CD4-positive, alpha-beta T cell treated with Interleukin-15 for 1 hour (primary cell): ENCODE data around the gene GORASP2.
"Not testable (repeated sequence)": the region's sequence is repeated elsewhere in the genome, so short reads cannot be mapped to it uniquely, and the experiment has no call there.

Experiments
- DNase-seq: peaks from one replicate; pipeline ENCODE4 v3.0.0-alpha.2; 2020

Gene GORASP2

DNA sequence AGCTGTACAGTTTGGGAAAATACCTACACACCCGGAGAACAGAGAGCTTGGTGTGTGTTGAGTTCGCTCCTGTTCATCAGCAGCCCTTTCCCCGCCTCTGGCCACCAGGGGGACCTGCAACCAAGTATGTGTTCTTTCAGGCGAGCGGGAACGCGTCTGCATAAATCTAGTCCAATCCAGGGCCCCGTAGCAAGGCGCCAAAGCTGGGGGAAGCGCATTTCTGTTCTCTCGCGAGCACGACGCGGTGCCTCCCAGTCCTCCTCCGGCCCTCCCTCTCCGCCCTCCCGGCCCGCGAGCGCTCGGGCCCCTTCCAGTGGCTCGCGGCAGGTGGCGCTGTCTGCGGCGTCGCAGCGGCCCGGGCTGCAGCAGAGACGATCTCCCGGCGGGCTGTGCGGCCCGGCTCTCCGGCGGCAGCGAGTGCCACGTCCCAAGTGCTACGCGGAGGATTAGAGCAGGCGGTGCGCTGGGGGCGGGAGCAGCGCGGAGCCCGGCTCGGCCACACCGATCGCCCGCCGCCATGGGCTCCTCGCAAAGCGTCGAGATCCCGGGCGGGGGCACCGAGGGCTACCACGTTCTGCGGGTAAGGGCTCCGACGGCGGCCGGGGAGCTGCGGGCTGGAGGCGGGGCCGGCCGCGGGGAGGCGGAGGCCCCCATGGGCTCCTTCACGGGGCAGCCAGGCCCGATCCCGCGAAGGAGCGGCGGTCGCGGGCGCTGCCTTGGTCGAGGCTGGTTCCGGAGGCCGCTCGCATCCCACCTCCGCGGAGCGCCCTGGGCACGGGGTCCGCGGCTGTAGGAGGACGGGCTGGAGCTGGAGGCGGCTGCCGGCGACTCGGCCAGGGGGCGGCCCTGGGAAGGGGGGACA lies at the start of gene GORASP2:
GORASP2 (plus strand) TSS at position 430 of the 862 bp plus-strand sequence; CDS start at position 518, 88 bp downstream.
- peak; percentile 99 for DNase-seq

- DNase-seq: no peak
Measured at GRCh38 chr2:170881840-170882239, 47.2 kb upstream of the GORASP2 start.

DNA sequence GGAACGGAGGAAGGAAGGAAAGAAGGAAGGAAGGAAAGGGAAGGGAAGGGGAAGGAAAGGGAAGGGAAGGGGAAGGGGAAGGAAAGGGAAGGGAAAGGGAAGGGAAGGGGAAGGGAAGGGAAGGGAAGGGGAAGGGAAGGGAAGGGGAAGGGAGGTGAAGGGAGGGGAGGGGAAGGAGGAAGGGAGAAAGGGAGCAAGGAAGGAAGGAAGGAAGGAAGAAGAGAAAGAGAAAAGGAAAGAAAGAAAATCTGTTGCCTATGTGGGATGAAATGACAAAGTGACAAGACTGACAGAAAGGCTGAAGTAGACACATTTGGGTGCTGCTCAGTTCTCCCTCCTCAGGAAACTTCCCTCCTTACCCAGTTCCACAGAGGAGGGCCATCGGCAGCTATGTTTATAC lies 46.3 kb upstream of the GORASP2 start:
- no peak for DNase-seq

DNA sequence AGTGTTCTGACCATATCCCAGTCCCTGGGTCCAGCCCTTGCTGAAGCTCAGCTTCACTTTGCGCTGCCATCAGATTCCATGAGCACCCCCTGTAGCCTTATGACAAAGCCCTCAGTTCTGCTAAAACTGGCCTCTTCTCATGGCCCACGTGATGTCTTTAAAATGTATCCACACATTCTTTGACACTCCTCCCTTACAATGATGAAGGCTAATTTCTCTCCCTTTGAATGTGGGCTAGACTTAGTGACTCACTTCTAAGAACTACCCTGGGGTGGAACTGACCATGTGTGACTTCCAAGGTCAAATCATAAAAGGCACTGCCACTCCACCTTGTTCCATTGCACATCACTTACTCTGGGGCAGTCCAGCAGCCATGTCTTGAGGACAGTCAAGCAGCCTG lies 45.4 kb upstream of the GORASP2 start:
- DNase-seq: no peak

DNA sequence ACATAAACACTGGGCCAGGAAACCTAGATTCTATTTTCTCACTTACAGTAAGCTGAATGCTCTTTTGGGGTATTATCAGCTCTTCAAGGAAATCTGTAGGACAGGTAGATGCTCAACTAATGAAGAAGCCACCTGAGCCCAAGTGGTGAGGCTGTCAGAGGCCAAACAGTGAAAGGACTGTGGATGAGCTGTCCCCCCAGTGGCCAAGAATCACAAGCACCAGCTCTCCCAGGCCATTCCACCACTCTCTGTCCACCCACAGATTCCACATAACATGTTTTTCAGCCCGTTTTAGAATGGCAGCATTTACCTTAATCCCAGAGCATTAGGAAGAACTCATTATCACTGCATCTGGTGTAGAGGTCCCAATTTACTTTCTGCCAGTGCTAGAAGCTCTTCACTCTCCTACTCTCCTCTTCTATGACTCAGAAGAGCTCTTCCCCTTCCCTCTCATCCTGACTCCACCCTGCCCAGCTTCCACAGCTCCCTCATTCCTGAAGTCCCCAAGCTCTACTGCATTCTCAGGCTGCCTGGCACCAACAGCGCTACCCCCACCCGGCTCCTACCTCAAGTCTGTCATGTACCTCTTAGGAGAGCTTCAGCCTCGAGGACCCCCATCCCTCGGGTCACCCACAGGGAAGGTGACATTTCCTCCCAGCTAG lies 43.8 kb upstream of the GORASP2 start:
- no peak for DNase-seq

- no peak for DNase-seq
Measured at GRCh38 chr2:170886386-170886785, 42.7 kb upstream of the GORASP2 start.

DNA sequence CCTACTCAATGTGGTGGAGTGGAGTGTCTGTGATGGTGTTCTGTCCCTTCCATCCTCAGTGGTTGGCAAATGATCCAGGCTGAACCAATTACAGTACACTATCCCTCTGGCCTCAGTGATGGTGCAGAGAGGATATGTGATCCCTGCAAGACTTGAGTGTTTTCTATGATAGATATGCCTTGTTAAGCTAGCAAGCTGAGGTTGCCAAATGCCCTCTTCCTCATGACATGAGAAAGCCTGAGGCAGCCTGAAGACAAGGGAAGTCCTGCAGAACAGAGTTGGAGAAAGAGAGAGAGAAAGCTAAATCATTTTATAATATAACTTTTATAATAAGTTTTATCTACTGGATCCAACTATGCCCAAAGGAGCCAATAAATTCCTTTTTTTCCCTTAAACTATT lies 41.6 kb upstream of the GORASP2 start:
- DNase-seq: no peak

GRCh38 chr2:170887896-170888295 lies 41.2 kb upstream of the GORASP2 start:
- no peak for DNase-seq

DNA sequence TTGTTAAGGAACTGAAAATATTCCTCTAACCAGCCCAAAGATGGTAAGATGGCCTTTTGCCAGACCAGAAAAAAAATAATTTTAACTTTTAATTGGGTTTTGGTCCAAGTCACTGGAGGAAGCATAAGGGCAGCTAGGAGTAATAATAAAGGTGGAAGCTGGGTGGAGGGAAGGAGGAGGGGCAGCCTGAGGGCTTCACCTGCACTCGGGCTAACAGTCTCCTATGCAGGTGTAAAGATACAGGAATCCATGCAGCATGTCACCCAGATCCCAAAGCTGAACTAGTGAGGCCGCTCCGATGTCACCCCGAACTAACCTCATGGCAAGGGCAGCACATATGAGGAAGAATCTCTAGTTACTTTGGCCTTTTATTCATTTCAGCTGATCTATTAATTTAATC lies 37.2 kb upstream of the GORASP2 start:
- DNase-seq: no peak

DNA sequence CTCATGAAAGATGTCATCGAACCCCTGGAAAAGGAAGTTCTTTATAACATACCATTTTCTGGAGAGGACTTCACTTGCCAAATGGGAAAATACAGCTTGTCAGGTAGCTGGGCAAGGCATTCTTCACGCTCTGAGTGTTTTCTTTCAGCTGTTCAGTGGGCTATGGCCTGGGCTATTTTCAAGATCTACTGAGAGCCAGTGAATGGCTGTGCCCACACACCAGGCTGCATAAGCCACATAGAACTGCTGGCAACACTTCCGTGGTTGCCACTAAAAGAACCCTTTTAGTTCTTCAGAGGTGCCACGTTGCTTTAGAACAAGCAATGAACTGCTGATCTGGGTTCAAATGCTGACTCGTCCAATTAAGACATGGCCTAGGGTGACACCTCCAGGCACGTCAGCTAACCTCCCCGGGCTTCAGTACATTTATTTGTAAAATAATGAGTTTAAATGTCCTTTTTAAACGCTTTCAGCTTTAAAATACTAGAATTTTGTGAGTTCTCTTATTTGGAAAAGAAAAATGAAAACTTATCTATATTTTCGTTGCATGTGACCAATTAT lies 36.6 kb upstream of the GORASP2 start:
- no peak for DNase-seq

GRCh38 chr2:170895023-170895757 lies 33.9 kb upstream of the GORASP2 start:
- no peak for DNase-seq

- no peak for DNase-seq
Measured at GRCh38 chr2:170896622-170897021, 32.4 kb upstream of the GORASP2 start.

- DNase-seq: no peak
Measured at GRCh38 chr2:170897108-170897507, 31.9 kb upstream of the GORASP2 start.

GRCh38 chr2:170905864-170906263 lies 23.2 kb upstream of the GORASP2 start:
- DNase-seq: no peak

GRCh38 chr2:170911314-170911889 lies 17.7 kb upstream of the GORASP2 start:
- DNase-seq: no peak

DNA sequence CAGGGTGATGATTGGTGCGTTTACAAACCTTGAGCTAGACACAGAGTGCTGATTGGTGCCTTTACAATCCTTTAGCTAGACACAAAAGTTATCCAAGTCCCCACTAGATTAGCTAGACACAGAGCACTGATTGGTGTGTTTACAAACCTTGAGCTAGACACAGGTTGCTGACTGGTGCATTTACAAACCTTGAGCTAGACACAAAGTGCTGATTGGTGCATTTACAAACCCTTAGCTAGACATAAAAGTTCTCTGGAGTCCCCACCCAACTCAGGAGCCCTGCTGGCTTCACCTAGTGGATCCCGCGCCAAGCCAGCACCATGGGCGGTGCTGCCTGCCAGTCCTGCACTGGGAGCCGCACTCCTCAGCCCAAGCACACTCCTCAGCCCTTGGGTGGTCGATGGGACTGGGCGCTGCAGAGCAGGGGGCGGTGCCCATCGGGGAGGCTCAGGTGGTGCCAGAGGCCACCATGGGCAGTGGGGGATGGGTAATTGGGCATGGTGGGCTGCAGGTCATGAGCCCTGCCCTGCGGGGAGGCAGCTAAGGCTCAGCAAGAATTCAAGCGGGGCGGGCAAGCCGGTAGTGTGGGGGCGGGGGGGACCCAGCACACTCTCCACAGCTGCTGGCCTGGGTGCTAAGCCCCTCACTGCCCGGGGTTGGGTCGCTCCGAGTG lies 13.9 kb upstream of the GORASP2 start:
- DNase-seq: not testable (repeated sequence)

DNA sequence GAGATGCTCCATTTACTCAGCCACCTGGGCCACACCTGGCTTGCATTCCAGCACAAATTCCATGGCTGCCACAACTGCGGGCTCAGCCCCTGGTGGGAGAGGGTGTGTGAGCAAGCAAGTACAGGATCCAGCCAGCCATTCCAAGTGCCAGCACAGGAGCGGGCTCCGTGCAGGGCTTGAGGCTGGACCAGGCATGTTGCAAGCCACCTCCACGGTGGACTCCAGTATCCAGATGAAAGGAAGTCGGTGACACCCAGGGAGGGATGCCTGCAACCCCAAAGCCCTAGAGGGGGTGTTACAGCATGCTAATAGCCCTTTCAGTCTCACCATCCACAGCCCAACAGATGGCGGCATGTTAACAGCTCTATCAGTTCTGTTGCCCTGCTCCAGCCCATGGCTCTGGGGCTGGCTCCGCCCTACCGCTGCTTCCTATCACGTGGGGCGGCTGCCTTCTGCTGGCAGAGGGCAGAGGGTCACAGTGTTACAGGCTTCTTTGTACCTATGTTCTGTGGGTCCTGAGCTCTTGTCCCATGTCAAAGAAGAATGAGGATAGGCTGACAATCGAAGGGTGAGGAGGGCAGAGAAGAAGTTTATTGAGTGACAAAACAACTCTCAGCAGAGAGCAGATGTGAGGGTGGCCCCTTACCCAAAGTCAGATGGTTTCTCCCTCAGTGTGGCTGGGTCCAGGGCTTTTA lies 11.7 kb upstream of the GORASP2 start:
- DNase-seq: no peak

GRCh38 chr2:170917957-170918356 lies 11.1 kb upstream of the GORASP2 start:
- DNase-seq: no peak

DNA sequence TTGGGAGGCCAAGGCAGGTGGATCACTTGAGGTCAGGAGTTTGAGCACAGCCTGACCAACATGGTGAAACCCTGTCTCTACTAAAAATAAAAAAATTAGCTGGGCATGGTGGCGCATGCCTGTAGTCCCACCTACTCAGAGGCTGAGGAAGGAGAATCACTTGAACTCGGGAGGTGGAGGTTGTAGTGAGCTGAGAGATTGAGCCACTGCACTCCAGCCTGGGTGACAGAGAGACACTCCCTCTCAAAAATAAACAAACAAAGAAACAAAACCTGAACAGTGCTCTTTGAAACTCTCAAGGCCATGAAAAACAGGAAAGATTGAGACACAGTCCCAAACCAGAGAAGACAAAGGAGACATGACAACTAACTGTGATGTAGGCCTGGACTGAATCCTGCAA lies 7.2 kb upstream of the GORASP2 start:
- DNase-seq: not testable (repeated sequence)

DNA sequence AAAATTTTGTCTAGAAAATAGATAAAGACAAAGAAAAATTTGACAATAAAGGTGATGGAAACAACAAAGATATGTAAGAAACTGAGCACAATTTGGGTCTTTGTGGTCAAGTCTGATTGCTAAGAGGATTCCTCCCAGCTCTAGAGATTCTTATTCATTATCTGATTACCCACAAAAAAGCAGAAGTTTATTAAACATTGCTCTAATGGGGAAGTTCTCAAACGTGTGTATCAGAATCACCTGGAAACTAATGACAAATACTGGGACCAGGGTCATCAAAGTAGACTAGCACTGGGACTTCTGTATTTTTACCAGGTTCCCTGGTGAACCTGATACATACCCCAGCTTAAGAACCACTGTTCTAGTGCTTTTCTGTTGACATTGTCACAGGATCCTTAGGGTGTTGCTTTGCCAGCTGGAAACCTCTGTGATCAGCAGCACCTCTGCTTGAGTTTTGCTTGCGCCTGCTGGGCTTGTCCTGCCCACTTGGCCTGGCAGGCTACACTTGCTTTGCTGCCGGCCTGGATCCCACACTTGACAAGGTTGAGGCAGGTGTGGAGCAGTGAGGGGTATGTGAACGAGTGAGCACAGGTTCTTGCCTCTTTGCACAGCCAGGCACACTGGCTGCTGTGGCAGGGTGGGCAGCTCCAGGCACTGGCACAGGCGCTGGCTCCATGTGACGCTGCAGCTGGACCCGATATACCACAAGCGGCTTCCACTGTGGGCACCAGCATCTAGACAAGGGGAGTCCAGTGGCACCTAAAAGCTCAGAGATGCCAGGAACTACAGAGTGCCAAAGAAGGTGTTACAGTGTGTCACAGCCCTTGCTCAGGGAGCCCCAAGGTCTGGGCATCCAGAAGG lies 6.2 kb upstream of the GORASP2 start:
- DNase-seq: no peak

DNA sequence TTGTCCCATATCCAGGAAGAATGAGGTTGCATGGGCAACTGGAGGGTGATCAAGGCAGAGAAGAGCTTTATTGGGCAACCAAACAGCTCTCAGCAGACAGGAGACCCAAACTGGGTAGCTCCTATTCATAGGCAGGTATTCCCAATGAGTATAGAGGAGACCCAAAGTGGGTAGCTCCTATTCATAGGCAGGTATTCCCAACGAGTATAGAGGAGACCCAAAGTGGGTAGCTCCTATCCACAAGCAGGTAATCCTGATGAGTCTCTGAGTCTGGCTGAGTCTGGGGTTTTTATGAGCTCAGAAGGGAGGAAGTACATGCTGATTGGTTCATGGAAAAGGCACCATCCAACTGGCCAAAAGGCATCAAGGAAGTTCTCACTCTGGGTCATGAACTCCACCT lies 5.3 kb upstream of the GORASP2 start:
- no peak for DNase-seq
